ENCODE data around the gene PTBP2.

PTBP2 gene

DNA sequence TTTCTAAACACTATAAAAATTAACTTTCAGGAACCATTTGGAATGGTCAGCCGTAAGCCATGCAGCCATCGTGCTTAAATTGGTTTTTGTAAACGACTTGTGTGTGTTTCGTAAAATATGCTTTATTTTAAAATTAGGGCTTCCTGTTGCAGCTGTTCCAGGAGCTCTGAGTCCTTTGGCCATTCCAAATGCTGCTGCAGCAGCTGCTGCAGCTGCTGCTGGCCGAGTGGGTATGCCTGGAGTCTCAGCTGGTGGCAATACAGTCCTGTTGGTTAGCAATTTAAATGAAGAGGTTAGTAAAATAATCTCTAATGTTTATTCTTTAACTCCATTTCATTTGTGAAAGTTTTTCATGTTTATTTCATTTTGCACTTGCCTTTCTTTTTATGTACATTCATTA, 83.1 kb downstream of the PTBP2 start:
- CTCF ChIA-PET = no interaction called here
- POLR2A ChIA-PET = no interaction called here
- no peak for DNase-seq (ENCODE audit: extremely low spot score)
- TF ChIP-seq ARNT (IDR thresholded peaks at IDR 0.05) (no peak), CTBP1 (IDR thresholded peaks at IDR 0.05; ENCODE audit: borderline replicate concordance) (no peak), NFRKB (IDR thresholded peaks at IDR 0.05) (no peak), SUZ12 (IDR thresholded peaks at IDR 0.05) (no peak), ZNF384 (IDR thresholded peaks at IDR 0.05) (no peak), BHLHE40 (IDR thresholded peaks at IDR 0.05; ENCODE audit: borderline replicate concordance) (no peak), FOXK2 (IDR thresholded peaks at IDR 0.05) (no peak)

DNA sequence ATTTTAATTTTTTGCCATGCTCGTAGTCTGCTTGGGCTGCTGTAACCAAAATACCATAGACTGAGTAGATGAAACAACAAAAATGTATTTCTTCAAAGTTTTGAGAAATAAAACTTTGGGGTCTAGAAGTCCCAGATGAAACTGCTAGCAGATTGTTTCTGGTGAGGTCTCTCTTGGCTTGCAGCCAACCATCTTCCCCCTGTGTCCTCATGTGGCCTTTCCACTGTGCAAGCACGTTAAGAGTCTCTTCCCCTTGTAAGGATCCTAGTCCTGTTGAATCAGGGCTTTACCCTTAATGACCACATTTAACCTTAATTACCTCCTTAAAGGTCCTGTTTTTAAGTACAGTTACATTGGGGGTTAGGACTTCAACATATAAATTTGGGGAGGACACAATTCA, 86.6 kb downstream of the PTBP2 start:
- ChIA-PET CTCF (no interaction called here), POLR2A (no interaction called here)
- peak; percentile 18 for DNase-seq (ENCODE audit: extremely low spot score)
- TF ChIP-seq ZNF384 (IDR thresholded peaks at IDR 0.05) (no peak), FOXA1 (IDR thresholded peaks at IDR 0.05) (no peak), NFRKB (IDR thresholded peaks at IDR 0.05) (no peak), FOXK2 (IDR thresholded peaks at IDR 0.05) (no peak), HDGF (IDR thresholded peaks at IDR 0.05; ENCODE audit: borderline replicate concordance) (no peak), L3MBTL2 (conservative IDR thresholded peaks at IDR 0.05) (no peak), SUZ12 (IDR thresholded peaks at IDR 0.05) (no peak), BHLHE40 (IDR thresholded peaks at IDR 0.05; ENCODE audit: borderline replicate concordance) (no peak), SP1 (IDR thresholded peaks at IDR 0.05) (no peak), ARNT (IDR thresholded peaks at IDR 0.05) (no peak), CTBP1 (IDR thresholded peaks at IDR 0.05; ENCODE audit: borderline replicate concordance) (no peak)

DNA sequence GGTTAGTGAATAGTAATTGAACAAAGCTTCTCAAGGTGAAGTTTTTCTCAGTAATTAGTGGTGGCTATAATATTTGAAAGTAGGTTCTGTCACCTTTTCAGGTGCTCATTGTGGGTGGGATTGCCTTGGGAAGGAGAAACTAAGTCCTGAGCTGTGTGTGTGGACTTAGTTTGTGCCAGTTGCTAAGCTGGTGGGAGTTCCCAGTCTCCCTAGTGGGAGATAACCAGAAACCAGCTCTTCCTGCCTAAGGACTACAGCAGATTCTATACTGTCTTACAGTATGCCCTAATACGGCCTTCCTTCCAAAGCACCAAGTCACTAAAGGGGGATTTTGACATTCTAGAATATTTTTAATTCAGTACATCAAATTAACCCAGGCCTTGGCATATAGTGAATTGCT, 94.3 kb downstream of the PTBP2 start:
- ChIA-PET CTCF (no interaction called here), POLR2A (no interaction called here)
- no peak for TF ChIP-seq FOXM1 (IDR thresholded peaks at IDR 0.05; ENCODE audit: borderline replicate concordance)
- no peak for TF ChIP-seq FOXA1 (IDR thresholded peaks at IDR 0.05)
- TF ChIP-seq ELF4 (IDR thresholded peaks at IDR 0.05) = no peak
- no peak for TF ChIP-seq SP1 (IDR thresholded peaks at IDR 0.05)

DNA sequence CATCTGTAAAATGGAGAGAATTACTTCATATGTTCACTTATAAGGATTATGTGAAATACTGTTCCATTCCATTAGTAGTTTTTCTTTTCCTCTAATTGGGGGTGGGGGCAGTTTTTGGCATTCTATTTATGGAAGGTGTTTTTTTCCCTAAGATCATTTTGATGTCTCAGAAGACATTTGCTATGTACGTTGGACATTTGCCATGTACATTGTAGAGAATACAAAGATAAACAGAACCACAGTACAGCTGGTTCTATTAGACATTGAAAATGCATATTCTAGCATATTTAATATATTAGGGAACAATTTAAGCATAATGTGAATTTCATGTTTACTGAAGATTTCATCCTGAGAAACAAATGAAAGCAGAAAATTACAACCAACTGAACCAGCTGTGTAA, 98.5 kb downstream of the PTBP2 start:
- no peak for DNase-seq (ENCODE audit: extremely low spot score)
- ChIA-PET POLR2A (no interaction called here), CTCF (no interaction called here)
- TF ChIP-seq FOXK2 (IDR thresholded peaks at IDR 0.05) = no peak
- TF ChIP-seq ZNF384 (IDR thresholded peaks at IDR 0.05) = no peak
- TF ChIP-seq FOXM1 (IDR thresholded peaks at IDR 0.05; ENCODE audit: borderline replicate concordance) = no peak
- no peak for TF ChIP-seq NFRKB (IDR thresholded peaks at IDR 0.05)
- TF ChIP-seq ELF4 (IDR thresholded peaks at IDR 0.05) = no peak
- TF ChIP-seq, protein P1, sequence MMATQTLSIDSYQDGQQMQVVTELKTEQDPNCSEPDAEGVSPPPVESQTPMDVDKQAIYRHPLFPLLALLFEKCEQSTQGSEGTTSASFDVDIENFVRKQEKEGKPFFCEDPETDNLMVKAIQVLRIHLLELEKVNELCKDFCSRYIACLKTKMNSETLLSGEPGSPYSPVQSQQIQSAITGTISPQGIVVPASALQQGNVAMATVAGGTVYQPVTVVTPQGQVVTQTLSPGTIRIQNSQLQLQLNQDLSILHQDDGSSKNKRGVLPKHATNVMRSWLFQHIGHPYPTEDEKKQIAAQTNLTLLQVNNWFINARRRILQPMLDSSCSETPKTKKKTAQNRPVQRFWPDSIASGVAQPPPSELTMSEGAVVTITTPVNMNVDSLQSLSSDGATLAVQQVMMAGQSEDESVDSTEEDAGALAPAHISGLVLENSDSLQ (IDR thresholded peaks at IDR 0.05) = no peak
- no peak for TF ChIP-seq CTBP1 (IDR thresholded peaks at IDR 0.05; ENCODE audit: borderline replicate concordance)
- no peak for TF ChIP-seq TARDBP (IDR thresholded peaks at IDR 0.05)
- TF ChIP-seq L3MBTL2 (conservative IDR thresholded peaks at IDR 0.05) = no peak
- no peak for TF ChIP-seq SUZ12 (IDR thresholded peaks at IDR 0.05)
- TF ChIP-seq FOXA1 (IDR thresholded peaks at IDR 0.05) = no peak
- no peak for TF ChIP-seq SP1 (IDR thresholded peaks at IDR 0.05)
- no peak for TF ChIP-seq ARNT (IDR thresholded peaks at IDR 0.05)
- TF ChIP-seq HDGF (IDR thresholded peaks at IDR 0.05; ENCODE audit: borderline replicate concordance) = no peak
- no peak for TF ChIP-seq BHLHE40 (IDR thresholded peaks at IDR 0.05; ENCODE audit: borderline replicate concordance)
- no peak for TF ChIP-seq LEF1 (IDR thresholded peaks at IDR 0.05; ENCODE audit: borderline replicate concordance)

More for the DNA sequence above, 94.3 kb downstream of the PTBP2 start:
- DNase-seq (ENCODE audit: extremely low spot score) = no peak

DNA sequence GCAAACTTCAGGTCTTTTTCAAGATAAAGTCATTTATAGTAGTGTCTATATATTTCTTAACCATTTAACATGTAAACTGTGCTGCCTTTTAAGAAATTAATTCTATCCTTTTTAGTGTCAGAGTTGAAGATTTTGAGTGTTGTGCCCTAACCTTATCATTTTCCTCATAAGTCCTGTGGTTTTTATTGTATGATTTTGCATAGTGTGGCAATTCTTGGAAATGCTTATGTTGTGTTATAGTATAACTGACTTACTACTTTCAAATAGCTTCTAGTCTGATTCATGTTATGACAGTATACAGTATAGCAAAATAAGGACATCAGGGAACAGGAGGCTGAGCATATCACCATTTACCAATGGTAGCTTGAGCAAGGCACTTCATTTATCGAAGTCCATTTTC, 99.1 kb downstream of the PTBP2 start:
- ChIA-PET POLR2A (no interaction called here), CTCF (no interaction called here)
- TF ChIP-seq FOXM1 (IDR thresholded peaks at IDR 0.05; ENCODE audit: borderline replicate concordance) = no peak
- TF ChIP-seq TARDBP (IDR thresholded peaks at IDR 0.05) = no peak
- no peak for TF ChIP-seq SP1 (IDR thresholded peaks at IDR 0.05)
- TF ChIP-seq LEF1 (IDR thresholded peaks at IDR 0.05; ENCODE audit: borderline replicate concordance) = no peak
- no peak for TF ChIP-seq ELF4 (IDR thresholded peaks at IDR 0.05)
- TF ChIP-seq SUZ12 (IDR thresholded peaks at IDR 0.05) = no peak
- no peak for TF ChIP-seq ZNF384 (IDR thresholded peaks at IDR 0.05)
- TF ChIP-seq HDGF (IDR thresholded peaks at IDR 0.05; ENCODE audit: borderline replicate concordance) = no peak
- no peak for TF ChIP-seq NFRKB (IDR thresholded peaks at IDR 0.05)
- no peak for TF ChIP-seq ARNT (IDR thresholded peaks at IDR 0.05)
- TF ChIP-seq, protein P1 (IDR thresholded peaks at IDR 0.05) = no peak
- TF ChIP-seq CTBP1 (IDR thresholded peaks at IDR 0.05; ENCODE audit: borderline replicate concordance) = no peak
- no peak for TF ChIP-seq FOXK2 (IDR thresholded peaks at IDR 0.05)
- TF ChIP-seq FOXA1 (IDR thresholded peaks at IDR 0.05) = no peak
- no peak for DNase-seq (ENCODE audit: extremely low spot score)

DNA sequence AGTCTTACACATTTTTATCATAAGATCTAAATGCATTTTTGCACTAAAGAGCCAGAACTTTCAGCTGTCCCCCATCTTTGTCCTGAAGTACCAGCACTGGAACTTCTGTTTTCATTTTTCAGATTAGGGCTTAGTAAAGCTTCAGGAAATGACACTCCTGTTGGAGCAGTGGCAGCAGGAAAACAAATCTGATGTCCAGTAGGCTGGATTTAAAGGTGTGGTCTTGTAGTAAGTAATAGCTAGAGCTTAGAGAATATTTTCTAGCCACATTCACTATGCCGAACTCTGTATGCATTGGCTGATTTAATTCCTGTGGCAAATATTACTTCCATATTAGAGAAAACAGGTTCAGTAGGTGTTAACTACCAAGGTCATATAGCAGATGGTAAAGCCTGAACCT, 103.6 kb downstream of the PTBP2 start:
- ChIA-PET POLR2A (no interaction called here), CTCF (no interaction called here)
- TF ChIP-seq ZNF384 (IDR thresholded peaks at IDR 0.05) = no peak
- no peak for TF ChIP-seq SP1 (IDR thresholded peaks at IDR 0.05)
- TF ChIP-seq, protein P1 (IDR thresholded peaks at IDR 0.05) = no peak
- TF ChIP-seq ARNT (IDR thresholded peaks at IDR 0.05) = no peak
- no peak for TF ChIP-seq HDGF (IDR thresholded peaks at IDR 0.05; ENCODE audit: borderline replicate concordance)
- no peak for TF ChIP-seq SUZ12 (IDR thresholded peaks at IDR 0.05)
- no peak for TF ChIP-seq TARDBP (IDR thresholded peaks at IDR 0.05)
- no peak for TF ChIP-seq FOXM1 (IDR thresholded peaks at IDR 0.05; ENCODE audit: borderline replicate concordance)
- TF ChIP-seq BHLHE40 (IDR thresholded peaks at IDR 0.05; ENCODE audit: borderline replicate concordance) = no peak
- no peak for TF ChIP-seq CTBP1 (IDR thresholded peaks at IDR 0.05; ENCODE audit: borderline replicate concordance)
- TF ChIP-seq ELF4 (IDR thresholded peaks at IDR 0.05) = no peak
- TF ChIP-seq FOXK2 (IDR thresholded peaks at IDR 0.05) = no peak
- TF ChIP-seq FOXA1 (IDR thresholded peaks at IDR 0.05) = no peak
- TF ChIP-seq NFRKB (IDR thresholded peaks at IDR 0.05) = no peak
- no peak for DNase-seq (ENCODE audit: extremely low spot score)

All from HEK293T (cell line).